NCI-H2029 (cell line): Measurements from ENCODE around the gene TAF3.

Experiments
- DNase-seq: peaks from one replicate; lab custom pipeline; 2025; lab: John Stamatoyannopoulos, UW

TAF3 gene

GRCh38 chr10:7876541-7877127 is 58.3 kb downstream of the TAF3 start:
- no peak for DNase-seq

DNA sequence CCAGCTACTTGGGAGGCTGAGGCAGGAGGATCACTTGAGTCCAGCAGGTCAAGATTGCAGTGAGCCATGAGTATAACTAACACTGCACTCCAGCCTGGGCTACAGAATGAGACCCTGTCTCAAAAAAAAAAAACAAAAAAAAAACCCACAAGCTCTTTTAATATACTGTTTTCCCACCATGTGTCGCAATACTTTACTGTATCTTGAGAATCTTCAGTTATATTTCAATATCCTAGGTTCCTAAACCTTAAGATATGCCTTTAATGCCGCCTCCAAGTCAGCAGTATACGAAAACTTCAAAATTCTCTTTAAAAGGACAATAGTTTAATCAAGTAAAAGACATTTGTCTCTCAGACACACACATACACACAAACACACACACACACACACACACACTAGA is 62.8 kb downstream of the TAF3 start:
- no peak for DNase-seq

GRCh38 chr10:7886056-7886455 is 67.8 kb downstream of the TAF3 start:
- DNase-seq: peak; percentile 23

- no peak for DNase-seq
Measured at GRCh38 chr10:7887174-7887816, 69.0 kb downstream of the TAF3 start.

GRCh38 chr10:7889947-7890542 is 71.7 kb downstream of the TAF3 start:
- DNase-seq: no peak

DNA sequence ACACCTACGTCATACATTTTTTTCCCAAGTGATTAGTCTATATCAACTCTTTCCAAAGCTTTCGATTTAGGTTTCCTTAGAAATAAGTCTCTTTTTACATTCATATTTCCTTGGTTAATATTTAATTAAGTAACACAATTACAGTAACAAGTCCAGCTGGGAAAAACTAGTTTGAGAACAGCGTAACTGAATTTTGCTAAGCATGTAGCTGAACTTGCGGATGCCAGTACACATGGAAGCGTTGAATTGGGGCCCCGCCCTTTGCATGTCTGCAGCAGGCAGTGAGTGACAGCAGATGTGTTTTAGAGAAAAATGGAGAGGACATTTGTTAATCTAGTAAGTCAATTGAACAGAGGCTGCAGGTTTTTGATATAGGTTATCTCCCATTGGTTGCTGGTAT is 72.5 kb downstream of the TAF3 start:
- no peak for DNase-seq

- DNase-seq: no peak
Measured at GRCh38 chr10:7891634-7892033, 73.3 kb downstream of the TAF3 start.

- DNase-seq: no peak
Measured at GRCh38 chr10:7892146-7892545, 73.8 kb downstream of the TAF3 start.

DNA sequence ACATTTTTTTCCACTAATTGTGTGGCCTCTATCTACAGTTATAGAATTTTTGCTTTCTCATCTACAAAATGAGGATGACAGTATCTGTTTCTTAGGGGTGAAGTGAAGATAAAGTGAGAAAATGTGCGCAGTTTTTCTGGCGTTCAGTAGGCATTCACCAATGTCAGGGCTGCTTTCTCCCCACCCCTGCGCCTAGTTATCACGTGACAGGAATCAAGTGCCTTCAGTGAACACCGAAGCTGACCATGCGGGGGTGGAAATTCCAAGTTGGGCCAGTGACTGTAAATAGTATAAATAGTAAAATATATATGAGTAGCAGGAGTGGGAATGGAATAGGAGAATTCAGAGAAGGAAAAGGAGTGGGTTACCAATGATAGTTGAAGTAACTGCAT is 77.4 kb downstream of the TAF3 start:
- no peak for DNase-seq

- no peak for DNase-seq
Measured at GRCh38 chr10:7896297-7896696, 78.0 kb downstream of the TAF3 start.

DNA sequence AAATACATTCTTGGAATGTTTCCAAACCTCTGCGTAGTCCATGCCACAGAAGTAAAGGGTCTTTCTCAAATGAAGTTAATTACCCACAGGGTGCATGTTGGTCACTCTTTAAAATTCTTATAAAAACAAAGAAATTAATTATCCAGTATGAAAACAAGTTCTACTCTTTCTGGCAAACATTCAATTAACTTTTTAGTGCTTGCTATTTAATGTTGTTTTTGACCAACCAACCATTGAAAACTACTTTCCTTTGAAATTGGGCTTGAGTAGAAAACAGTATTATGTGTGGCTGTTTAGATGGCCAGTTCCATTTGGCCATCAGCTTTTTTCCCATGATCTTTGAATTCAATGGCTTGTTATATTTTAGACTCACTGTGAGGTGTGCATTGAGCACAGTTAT is 83.0 kb downstream of the TAF3 start:
- no peak for DNase-seq

DNA sequence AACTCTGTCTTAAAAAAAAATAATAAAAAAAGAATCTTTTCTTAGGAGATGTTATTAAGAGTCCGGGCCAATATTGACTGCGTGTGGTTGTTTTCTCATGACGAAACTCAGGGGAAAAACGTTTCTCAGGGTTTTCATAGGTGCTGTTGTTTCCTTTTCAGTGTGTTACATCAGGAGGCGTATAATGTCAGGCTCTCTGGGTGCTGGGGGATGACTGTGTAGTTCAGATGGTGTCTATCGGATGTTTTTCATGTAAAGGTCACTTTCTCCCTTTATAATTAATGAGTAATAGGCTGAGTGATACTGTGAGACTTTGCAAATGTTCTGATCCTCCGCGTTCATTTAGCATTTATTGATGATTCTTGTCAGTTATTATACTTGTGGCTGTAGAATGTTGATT is 84.1 kb downstream of the TAF3 start:
- no peak for DNase-seq

GRCh38 chr10:7903851-7904250 is 85.5 kb downstream of the TAF3 start:
- no peak for DNase-seq

GRCh38 chr10:7906128-7906527 is 87.8 kb downstream of the TAF3 start:
- DNase-seq: no peak

- DNase-seq: no peak
Measured at GRCh38 chr10:7908541-7909210, 90.4 kb downstream of the TAF3 start.

DNA sequence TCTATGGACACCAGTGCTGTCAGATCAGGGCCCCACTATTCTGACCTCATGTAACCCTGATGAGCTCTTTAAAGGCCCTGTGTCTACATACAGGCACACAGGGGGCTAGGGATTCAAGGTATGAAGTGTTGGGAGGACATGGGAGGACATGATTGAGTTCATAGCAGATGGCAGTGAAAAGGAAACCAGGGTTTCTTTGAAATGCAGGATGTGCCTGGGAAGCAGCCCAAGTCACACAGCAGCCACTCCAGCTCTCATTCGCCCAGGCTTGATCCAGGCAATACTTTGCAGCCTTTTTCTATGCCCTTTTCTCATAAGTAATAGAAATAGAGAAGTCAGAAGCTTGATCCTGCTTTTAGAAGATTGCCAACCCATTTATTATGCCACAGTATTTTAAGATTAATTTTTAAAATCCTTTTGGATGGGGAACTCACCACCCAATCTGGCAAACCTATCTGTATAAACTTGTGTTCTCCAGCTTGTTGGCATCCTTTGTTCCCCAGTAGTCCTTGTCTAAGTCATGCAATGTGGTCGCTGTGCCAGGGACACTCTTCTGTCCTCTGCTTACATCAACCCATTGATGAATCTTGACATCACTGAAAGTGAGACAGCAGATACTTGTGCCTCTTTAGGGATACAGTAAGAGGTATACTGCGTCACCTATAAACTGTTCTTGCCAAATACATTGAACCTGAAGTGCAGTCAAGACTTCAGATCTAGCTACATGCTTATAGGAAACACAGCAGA is 95.0 kb downstream of the TAF3 start:
- no peak for DNase-seq

DNA sequence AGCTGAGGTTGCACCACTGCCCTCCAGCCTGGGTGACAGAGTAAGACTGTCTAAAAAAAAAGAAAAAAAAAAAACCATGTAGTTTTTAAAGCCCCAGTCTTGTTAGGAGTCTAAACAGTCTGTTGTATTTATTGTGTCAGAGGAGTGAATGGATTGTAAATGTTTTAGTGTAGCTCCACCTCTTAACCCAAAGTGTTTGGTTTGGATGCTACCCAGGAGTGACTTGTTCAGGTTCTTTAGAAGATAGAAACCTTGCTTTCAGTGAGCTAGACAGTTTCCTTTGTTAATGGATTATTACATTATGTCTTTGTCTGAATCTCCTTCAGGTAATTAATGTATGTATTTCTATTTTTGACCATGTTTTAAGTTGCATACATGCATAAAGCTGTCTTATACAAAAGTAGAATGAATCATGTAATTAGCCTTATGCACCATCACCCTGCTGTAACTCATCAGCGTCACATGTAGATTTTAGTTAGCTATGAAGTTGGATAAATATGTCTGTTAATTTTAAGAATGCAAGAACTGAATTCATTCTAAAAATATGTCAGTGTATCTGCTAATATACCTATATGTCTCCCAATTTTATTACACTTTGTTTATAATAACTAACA is 97.7 kb downstream of the TAF3 start:
- peak; percentile 45 for DNase-seq

DNA sequence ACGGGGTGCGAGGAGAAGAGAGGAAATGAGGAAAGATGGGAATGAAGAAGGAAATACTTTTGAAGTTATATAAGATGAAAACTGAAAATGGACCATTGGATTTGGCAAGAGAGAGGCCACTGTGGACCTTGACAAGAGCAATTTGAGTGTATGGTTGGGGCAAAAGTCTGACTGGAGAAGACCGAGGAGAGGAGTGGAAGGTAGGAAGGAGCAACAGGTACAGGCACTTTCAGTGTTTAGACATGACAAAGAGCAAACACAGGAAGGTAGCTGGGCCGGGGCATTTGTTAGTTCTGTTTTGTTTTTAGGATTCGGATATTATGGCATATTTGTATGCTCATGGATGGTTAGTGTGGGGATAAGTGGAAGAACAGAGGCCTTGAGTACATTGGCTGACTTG is 99.4 kb downstream of the TAF3 start:
- DNase-seq: no peak

DNA sequence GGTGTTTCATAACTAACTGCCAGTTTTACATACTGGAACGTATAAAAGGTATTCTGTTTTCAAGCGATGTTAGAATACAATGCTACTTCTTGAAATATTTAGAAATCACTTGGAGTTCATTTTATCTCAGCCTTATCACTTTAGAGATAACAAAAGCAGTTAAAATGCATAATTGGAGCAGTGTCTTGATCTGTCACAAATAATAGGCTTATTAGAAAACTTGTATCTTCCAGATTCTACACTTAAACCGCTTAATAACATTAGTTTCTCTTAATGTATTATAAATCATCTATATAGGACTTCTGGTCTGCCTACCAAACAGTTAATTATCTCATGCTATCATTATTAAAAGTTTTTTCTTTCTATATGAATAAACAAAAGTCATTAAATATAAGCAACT is 104.4 kb downstream of the TAF3 start:
- no peak for DNase-seq

DNA sequence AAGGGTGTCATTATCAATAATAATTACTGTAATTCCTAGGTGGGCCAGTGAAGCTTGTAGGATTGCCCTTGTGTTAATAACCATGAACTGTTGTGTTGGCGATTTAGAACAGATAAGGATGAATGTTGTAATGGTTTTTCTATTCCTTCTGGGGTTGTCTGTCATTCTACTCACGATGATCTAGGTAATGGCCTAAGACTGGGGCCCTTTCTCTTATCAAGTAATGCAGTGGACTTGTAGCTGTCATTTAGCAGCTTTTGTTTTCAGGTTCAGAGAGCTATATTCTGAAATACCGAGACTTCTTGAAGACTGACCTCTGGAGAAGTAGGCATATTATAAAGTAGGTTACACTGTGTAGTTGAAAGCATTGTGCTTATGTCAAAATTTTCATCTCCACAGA is 110.2 kb downstream of the TAF3 start:
- DNase-seq: no peak

- DNase-seq: no peak
Measured at GRCh38 chr10:7932301-7933036, 114.2 kb downstream of the TAF3 start.
